Uterus (tissue), 4 donors: ENCODE measurements around the gene LTF. TPM values are rescaled to one million over a fixed set of nuclear protein-coding genes. Genes with fewer than 3 reads are reported as not detected.

Experiments
- DNase-seq, 2 donors: peaks; one replicate each; pipeline ENCODE4 v3.0.0-alpha.2; 2019 to 2020
- H3K27ac ChIP-seq, 2 donors: fragments of 200-600 bp; sonication (generic); 1 replicate in 1 of 2; 2 replicates in 1 of 2; pipeline ENCODE4 v1.5.1; 2016 to 2018
- H3K27me3 ChIP-seq, 2 donors: fragments of 200-600 bp; sonication (generic); one replicate each; pipeline ENCODE4 v1.5.1; 2018 to 2019; ENCODE audit warnings: control low read depth in 1 of 2
- H3K36me3 ChIP-seq, 2 donors: fragments of 200-600 bp; sonication (generic); one replicate each; pipeline ENCODE4 v1.5.1; 2019; ENCODE audit warnings: control low read depth in 1 of 2
- H3K4me1 ChIP-seq, 2 donors: fragments of 200-600 bp; sonication (generic); one replicate each; pipeline ENCODE4 v1.5.1; 2018 to 2019; ENCODE audit warnings: control low read depth in 1 of 2
- H3K4me3 ChIP-seq, 2 donors: fragments of 200-600 bp; sonication (generic); 1 replicate in 1 of 2; 2 replicates in 1 of 2; pipeline ENCODE4 v1.5.1; 2018 to 2019; ENCODE audit warnings: mild to moderate bottlenecking in 1 of 2
- H3K9me3 ChIP-seq, 2 donors: fragments of 200-600 bp; sonication (generic); one replicate each; pipeline ENCODE4 v1.5.1; 2019; ENCODE audit warnings: control low read depth in 1 of 2
- POLR2A ChIP-seq, 2 donors: fragments of 450-650 bp; IDR thresholded peaks; one replicate each; pipeline ENCODE4 v1.6.1; 2016; ENCODE audit warnings: antibody characterized with exemption in 2 of 2, mild to moderate bottlenecking in 1 of 2, moderate library complexity in 1 of 2
- intact Hi-C: fragments of 100-400 bp; cut with DNase I; formaldehyde crosslinking; loops from one replicate; pipeline ENCODE4 v1.15.1; 2023; ENCODE audit warnings: low total_unique reads
- total RNA-seq, 4 donors: library from RNA; depleted of rRNA in 3 of 4; stranded (reverse); fragments of >200 nt in 3 of 4; gene quantifications; one replicate each; pipeline versions ENCODE4 v1.1.0 to v1.2.4, GENCODE V29; 2014 to 2023
- TF ChIP-seq, protein P1 (sequence below), 4 experiments: fragments of 200-600 bp in 2 of 4; fragments of 450-650 bp in 2 of 4; sonication (generic) in 2 of 4; IDR thresholded peaks; one replicate each; pipeline ENCODE4 v1.5.1; 2016 to 2019; ENCODE audit warnings: antibody characterized with exemption in 4 of 4, mild to moderate bottlenecking in 2 of 4, moderate library complexity in 1 of 4
- donor health status: DM: yes; HTN: yes; CAD: no.

Gene LTF
- total RNA-seq, 4 donors from 2014 or later: 0.59 to 9.0 (median 2.8) TPM

- DNase-seq: no peak
- TF ChIP-seq, protein P1, sequence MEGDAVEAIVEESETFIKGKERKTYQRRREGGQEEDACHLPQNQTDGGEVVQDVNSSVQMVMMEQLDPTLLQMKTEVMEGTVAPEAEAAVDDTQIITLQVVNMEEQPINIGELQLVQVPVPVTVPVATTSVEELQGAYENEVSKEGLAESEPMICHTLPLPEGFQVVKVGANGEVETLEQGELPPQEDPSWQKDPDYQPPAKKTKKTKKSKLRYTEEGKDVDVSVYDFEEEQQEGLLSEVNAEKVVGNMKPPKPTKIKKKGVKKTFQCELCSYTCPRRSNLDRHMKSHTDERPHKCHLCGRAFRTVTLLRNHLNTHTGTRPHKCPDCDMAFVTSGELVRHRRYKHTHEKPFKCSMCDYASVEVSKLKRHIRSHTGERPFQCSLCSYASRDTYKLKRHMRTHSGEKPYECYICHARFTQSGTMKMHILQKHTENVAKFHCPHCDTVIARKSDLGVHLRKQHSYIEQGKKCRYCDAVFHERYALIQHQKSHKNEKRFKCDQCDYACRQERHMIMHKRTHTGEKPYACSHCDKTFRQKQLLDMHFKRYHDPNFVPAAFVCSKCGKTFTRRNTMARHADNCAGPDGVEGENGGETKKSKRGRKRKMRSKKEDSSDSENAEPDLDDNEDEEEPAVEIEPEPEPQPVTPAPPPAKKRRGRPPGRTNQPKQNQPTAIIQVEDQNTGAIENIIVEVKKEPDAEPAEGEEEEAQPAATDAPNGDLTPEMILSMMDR (IDR thresholded peaks at IDR 0.05): no peak
- TF ChIP-seq POLR2A (IDR thresholded peaks at IDR 0.05): no peak
- intact Hi-C loops: no loop called here
- Histone ChIP-seq H3K9me3 (no peaks in the 10 kb centered on the region), H3K36me3 (no peaks in the 10 kb centered on the region), H3K4me1 (no peaks in the 10 kb centered on the region), H3K27me3 (no peaks in the 10 kb centered on the region), H3K27ac (no peak overlapping the region), H3K4me3 (no peak overlapping the region)
Measured at GRCh38 chr3:46506526-46506925, 41.8 kb upstream of the LTF start.

GRCh38 chr3:46505953-46506352 lies 41.2 kb upstream of the LTF start:
- Histone ChIP-seq H3K27ac (no peak overlapping the region), H3K27me3 (no peaks in the 10 kb centered on the region), H3K36me3 (no peaks in the 10 kb centered on the region), H3K4me1 (no peaks in the 10 kb centered on the region), H3K9me3 (no peaks in the 10 kb centered on the region), H3K4me3 (no peak overlapping the region)
- intact Hi-C loops: no loop called here
- TF ChIP-seq, protein P1 (IDR thresholded peaks at IDR 0.05): no peak
- TF ChIP-seq POLR2A (IDR thresholded peaks at IDR 0.05): no peak
- DNase-seq: no peak

- TF ChIP-seq, protein P1 (IDR thresholded peaks at IDR 0.05): no peak
- TF ChIP-seq POLR2A (IDR thresholded peaks at IDR 0.05): no peak
- Histone ChIP-seq H3K9me3 (no peaks in the 10 kb centered on the region), H3K27me3 (no peaks in the 10 kb centered on the region), H3K36me3 (no peaks in the 10 kb centered on the region), H3K4me1 (no peaks in the 10 kb centered on the region), H3K27ac (no peak overlapping the region), H3K4me3 (no peak overlapping the region)
- DNase-seq: no peak
- intact Hi-C loops: no loop called here
Measured at GRCh38 chr3:46504789-46505188, 40.1 kb upstream of the LTF start.

DNA sequence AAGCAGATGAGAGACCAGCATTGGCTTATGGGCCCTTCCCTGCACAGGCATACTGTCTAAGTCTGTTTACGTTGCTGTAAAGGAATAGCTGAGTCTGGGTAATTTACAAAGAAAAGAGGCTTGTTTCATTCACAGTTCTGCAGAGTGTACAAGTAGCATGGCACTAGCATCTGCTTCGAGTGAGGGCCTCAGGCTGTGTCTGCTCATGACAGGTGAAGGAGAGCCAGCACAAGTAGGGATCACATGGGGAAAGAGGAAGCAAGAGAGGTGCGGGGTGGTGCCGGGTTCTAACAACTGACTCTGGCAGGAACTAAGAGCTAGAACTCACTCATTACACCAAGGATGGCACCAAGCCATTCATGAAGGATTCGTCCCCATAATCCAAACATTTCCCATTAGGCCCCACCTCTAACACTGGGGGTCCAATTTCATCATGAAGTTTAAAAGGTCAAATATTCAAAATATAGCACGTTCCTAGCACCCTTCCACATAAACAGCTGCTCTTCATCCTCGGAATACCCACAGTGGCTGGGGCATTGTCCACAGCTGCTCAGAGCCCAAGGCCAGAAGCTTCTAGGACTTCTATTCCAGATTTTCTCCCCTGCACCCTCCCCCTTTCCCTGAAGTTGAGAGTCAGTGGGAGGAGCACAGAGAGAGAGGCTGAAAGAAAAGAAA lies 38.6 kb upstream of the LTF start:
- no peak for TF ChIP-seq POLR2A (IDR thresholded peaks at IDR 0.05)
- TF ChIP-seq, protein P1 (IDR thresholded peaks at IDR 0.05): no peak
- Histone ChIP-seq H3K4me3 (no peak overlapping the region), H3K36me3 (no peaks in the 10 kb centered on the region), H3K27ac (no peak overlapping the region), H3K27me3 (no peaks in the 10 kb centered on the region), H3K9me3 (no peaks in the 10 kb centered on the region), H3K4me1 (no peaks in the 10 kb centered on the region)
- intact Hi-C loops: no loop called here
- DNase-seq: no peak

DNA sequence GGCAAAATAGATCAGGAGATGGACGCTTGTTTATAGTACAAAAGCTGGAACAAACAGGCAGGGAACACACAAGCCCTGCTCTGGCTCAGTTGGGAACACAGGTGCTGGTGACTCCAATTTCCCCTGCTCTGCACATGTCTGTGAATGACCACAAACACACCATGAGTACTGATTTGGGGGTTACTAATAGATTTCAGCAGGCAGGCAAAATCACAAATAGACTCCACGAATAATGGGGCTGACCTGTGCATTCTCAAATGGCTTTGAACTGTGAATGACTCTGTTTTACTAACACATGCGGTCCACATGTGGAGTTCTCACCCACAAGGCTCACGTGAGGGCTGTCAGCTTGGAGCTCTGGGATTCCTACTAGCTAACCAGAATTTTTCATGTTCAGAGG lies 37.0 kb upstream of the LTF start:
- no peak for TF ChIP-seq POLR2A (IDR thresholded peaks at IDR 0.05)
- TF ChIP-seq, protein P1 (IDR thresholded peaks at IDR 0.05): no peak

More for the DNA sequence above, 37.0 kb upstream of the LTF start:
- intact Hi-C loops: no loop called here
- Histone ChIP-seq H3K36me3 (no peaks in the 10 kb centered on the region), H3K4me3 (no peak overlapping the region), H3K27me3 (no peaks in the 10 kb centered on the region), H3K9me3 (no peaks in the 10 kb centered on the region), H3K4me1 (no peaks in the 10 kb centered on the region), H3K27ac (no peak overlapping the region)
- DNase-seq: no peak
